NCI-H1105 treated with DMSO at 0.1 percent for 48 hours (cell line): ENCODE measurements around the gene CENPH.
"Not testable (repeated sequence)": the region's sequence is repeated elsewhere in the genome, so short reads cannot be mapped to it uniquely, and the experiment has no call there.

Experiments
- DNase-seq: peaks from one replicate; lab custom pipeline; 2025; lab: John Stamatoyannopoulos, UW

CENPH gene, protein sequence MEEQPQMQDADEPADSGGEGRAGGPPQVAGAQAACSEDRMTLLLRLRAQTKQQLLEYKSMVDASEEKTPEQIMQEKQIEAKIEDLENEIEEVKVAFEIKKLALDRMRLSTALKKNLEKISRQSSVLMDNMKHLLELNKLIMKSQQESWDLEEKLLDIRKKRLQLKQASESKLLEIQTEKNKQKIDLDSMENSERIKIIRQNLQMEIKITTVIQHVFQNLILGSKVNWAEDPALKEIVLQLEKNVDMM

GRCh38 chr5:69189162-69190086 is at the start of gene CENPH:
CENPH (plus strand) TSS chr5:69189583; CDS start chr5:69189635, 52 bp downstream.
- DNase-seq, result peak; percentile 83

DNA sequence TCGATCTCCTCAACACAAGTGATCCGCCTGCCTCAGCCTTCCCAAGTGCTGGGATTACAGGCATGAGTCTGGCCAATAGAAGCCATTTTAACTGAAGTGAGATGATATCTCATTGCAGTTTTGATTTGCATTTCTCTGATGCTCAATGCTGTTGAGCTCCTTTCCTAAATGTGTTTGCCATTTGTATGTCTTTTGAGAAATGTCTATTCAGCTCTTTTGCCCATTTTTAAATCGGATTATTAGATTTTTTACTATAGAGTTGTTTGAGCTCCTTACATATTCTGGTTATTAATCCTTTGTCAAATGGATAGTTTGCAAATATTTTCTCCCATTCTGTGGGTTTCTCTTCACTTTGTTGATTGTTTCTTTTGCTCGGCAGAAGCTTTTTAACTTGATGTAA is 49.1 kb upstream of the CENPH start:
- DNase-seq, result not testable (repeated sequence)

DNA sequence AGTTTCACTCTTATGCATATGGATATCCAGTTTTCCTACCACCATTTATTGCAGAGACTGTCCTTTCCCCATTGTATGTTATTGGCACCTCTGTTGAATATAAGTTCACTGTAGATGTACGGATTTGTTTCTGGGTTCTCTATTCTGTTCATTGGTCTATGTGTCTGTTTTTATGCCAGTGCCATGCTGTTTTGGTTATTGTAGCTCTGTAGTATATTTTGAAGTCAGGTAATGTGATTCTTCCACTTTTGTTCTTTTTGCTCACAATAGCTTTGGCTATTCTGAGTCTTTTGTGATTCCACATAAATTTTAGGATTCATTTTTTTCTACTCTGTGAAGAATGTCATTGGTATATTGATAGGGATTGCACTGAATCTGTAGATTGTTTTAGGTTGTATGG is 48.6 kb upstream of the CENPH start:
- DNase-seq, result no peak

DNA sequence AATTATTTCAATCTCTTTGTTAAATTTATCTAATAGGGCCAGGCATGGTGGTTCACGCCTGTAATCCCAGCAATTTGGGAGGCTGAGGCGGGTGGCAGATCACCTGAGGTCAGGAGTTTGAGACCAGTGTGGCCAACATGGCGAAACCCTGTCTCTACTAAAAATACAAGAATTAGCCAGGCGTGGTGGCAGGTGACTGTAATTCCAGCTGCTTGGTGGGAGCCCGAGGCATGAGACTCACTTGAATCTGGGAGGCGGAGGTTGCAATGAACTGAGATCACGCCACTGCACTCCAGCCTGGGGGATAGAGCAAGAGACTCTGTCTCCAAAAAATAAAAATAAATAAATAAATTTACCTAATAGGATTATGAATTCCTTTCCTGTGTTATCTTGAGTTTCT is 40.8 kb upstream of the CENPH start:
- not testable (repeated sequence) for DNase-seq

GRCh38 chr5:69148981-69149675 is 40.3 kb upstream of the CENPH start:
- no peak for DNase-seq

DNA sequence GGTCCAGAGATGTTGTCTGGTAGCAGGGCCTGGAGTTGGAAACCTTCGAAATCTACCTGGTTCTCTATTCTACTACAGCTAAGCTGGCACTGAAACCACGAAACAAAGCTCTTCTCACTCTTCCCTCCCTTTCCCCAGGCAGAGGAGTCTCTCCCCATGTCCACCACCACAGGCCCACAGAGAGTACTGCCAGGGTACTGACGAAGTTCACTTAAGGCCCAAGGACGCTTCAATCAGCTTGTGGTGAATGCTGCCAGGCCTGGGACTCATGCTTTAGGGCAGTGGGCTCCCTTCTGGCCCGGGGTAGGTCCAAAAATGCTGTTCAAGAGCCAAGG is 39.7 kb upstream of the CENPH start:
- no peak for DNase-seq

DNA sequence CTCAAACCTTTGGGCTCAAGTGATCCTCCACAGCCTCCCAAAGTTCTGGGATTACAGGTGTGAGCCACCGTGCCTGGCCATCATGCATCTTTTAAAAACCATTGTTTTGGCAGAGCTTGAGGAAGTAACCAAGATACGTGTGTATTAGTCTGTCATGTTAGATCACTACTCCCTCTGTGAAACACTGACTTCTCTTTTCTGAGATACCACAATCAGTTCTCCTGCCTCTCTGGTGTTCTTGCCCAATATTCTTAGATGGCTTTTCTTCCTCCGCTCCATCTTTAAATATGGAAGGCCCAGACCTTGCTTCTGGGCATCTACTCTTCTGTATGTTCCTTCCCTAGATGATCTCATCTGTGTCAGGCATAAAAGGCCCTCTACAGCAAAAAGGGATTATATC is 36.7 kb upstream of the CENPH start:
- no peak for DNase-seq

DNA sequence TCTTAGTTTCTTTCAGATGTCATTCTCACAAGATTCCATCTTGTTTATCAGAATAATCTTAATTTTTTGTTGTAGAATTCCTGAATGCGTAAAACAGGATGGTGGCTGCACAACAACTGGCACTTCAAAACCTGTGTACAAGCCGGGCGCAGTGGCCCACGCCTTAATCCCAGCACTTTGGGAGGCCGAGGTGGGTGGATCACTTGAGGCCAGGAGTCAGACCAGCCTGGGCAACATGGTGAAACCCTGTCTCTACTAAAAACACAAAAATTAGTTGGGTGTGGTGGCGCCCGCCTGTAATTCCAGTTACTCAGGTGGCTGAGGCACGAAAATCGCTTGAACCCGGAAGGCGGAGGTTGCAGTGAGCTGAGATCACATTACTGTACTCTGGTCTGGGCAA is 32.9 kb upstream of the CENPH start:
- no peak for DNase-seq

DNA sequence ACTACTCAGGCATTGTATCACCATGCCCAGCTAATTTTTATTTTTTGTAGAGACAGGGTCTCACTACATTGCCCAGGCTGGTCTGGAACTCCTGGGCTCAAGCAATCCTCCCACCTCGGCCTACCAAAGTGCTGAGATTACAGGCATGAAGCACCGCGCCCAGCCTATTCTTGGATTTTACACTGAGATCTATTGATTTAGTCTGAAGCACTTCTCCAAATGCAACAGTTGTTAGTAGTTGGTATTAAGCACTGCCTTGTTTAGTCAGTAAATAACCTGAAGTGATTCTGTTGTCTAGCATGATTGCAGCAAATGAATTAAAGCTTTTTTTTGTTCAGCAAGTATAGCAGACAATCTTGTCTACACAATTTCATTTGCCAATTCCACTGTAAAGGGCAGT is 31.3 kb upstream of the CENPH start:
- DNase-seq, result no peak

DNA sequence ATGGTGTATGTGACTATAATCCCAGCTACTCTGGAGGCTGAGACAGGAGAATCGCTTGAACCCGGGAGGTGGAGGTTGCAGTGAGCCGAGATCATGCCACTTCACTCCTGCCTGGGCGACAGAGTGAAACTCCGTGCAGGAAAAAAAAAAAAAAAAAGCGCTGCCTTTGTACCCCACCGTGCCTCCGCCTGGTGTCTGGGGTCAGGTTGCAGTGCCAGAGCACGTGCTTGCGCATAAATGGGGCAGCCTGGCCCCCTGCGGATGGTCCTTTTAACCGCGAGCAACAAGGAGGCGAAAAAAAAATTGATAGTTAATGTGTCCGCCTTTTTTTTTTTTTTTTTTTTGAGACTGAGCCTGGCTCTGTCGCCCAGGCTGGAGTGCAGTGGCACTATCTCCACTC is 28.7 kb upstream of the CENPH start:
- DNase-seq, result no peak

DNA sequence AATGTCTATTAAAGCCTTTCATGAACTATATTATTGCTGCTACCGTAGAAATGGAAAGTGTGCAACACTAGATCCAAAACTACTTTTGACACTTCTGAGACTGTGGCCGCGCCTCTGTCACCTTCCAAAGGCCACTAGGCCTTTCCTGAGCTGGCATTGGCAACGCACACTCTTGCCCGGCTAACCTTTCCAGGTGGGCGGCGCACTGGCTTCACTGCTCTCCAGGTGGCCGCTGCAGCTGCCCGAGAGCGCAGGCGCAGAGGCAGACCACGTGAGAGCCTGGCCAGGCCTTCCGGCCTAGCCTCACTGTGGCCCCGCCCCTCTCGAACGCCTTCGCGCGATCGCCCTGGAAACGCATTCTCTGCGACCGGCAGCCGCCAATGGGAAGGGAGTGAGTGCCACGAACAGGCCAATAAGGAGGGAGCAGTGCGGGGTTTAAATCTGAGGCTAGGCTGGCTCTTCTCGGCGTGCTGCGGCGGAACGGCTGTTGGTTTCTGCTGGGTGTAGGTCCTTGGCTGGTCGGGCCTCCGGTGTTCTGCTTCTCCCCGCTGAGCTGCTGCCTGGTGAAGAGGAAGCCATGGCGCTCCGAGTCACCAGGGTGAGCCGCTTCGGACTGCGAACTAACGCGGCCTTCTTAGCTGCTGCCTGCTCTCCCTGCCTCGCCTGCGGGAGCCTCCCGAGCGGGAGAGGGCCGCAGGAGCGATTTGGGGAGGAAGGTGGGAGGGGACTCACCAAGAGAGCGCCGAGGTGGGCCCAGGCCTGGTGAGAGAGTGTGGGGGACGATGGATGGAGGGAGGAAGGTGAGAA is 22.5 kb upstream of the CENPH start, which contains the start of gene CCNB1:
TSS of gene CCNB1 (plus strand) at position 465 of the 807 bp plus-strand sequence. CDS start at position 578, 113 bp downstream.
- DNase-seq, result peak; percentile 94

DNA sequence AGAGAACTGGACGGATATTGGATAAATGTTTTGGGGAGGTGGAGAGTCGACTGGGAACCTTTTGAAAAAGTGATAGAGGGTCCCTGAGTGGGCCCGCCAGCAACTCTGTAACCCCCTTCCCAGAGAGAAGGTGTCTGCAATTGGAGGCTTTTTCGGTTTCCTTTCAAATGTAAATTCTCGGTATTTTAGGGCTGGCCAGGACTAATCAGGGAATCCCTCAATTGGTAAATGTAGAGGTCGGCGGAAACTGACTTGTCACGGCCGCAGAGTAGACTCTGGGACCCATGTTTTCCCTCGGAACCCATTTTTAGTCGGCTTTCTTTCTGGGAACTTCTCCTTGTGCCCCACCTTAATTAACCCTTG is 21.9 kb upstream of the CENPH start:
- DNase-seq, result no peak

DNA sequence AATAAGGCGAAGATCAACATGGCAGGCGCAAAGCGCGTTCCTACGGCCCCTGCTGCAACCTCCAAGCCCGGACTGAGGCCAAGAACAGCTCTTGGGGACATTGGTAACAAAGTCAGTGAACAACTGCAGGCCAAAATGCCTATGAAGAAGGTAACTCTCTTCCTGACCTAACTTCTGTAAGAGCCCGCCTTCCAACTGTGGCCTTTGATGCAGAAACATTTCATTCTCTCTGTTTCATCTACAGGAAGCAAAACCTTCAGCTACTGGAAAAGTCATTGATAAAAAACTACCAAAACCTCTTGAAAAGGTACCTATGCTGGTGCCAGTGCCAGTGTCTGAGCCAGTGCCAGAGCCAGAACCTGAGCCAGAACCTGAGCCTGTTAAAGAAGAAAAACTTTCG is 21.5 kb upstream of the CENPH start:
- DNase-seq, result no peak

DNA sequence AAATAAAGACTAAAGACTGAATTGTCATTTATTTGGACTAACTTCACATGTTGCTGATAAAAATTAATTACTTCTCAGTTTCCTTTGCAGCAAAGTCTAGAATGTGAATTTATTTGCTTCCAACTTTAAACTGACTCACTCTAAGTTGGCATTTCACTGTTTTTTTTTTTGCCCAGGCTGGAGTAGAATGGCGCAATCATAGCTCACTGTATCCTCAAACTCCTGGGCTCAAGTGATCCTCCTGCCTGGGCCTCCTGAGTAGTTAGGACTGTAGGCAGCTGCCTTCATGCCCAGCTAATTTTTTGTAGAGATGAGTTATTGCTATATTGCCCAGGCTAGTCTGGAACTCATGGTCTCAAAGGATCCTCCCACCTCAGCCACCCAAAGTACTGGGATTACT is 18.9 kb upstream of the CENPH start:
- no peak for DNase-seq

DNA sequence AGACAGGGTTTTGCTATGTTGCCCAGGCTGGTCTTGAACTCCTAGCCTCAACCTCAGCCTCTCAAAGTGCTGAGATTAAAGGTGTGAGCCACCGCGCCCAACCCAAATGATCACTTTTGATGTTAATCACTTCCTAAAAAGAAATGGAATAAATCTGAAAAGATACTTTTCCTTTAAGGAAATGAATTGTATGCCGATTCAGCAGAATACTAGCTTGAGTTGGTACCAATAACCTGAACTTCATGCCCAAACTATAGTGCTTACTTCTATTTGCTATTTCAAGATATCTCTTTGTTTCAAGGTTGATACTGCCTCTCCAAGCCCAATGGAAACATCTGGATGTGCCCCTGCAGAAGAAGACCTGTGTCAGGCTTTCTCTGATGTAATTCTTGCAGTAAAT is 18.4 kb upstream of the CENPH start:
- DNase-seq, result no peak

DNA sequence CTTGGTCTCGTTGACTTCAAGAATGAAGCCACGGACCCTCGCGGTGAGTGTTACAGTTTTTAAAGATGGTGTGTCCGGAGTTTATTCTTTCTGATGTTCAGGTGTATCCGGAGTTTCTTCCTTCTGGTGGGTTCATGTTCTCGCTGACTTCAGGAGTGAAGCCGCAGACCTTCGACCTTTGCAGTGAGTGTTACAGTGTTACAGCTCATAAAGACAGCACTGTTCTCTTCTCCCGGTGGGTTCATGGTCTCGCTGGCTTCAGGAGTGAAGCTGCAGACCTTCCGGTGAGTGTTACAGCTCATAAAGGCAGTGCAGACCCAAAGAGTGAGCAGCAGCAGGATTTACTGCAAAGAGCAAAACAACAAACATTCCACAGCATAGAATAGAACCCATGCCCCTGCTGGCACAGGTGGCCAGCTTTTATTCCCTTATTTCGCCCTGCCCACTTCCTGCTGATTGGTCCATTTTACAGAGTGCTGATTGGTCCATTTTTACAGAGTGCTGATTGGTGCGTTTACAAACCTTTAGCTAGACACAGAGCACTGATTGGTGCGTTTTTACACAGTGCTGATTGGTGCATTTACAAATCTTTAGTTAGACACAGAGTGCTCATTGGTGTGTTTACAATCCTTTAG is 7.6 kb upstream of the CENPH start:
- not testable (repeated sequence) for DNase-seq

DNA sequence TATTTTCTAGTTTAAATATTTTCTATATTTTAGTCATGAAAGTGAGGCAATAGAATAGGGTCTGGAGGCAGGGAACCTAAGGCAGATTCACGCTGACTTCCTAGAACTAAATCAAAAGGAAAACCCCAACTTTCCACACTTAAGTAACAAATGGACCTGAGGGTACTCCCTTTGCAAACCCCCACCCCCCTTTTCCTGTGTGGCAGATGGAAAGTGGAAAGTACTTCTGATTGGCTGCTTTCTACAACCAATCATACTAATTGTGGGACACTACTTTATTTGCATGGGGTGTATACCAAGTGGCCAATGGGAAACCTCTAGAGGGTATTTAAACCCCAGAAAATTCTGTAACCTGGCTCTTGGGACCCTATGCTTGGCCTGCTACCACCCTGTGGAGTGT is 4.8 kb upstream of the CENPH start:
- no peak for DNase-seq

- DNase-seq, result no peak
These were observed 2.0 kb upstream of the CENPH start for GRCh38 chr5:69187342-69187741.

DNA sequence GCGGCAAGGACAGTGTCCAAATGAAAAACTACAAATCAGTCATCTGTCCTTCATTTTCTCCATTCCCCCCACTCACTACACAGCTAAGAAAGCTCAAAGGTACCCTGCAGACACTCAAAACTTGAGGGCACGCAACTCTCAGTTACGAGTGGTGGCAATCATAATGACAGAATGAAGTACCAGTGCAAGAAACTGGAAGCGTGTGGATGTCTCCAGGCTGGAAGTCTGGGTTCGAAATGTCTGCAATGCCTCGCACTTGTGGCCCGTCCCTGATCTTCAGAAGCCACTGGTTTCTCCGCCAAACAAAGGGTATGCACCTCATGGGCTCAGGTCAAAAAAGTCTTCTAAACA is 597 bp upstream of the CENPH start:
- no peak for DNase-seq

GRCh38 chr5:69202497-69202896 is 13.1 kb downstream of the CENPH start:
- DNase-seq, result no peak

GRCh38 chr5:69206528-69207190 is 17.3 kb downstream of the CENPH start:
- no peak for DNase-seq
